Measurements from ENCODE around the gene FUS.

Gene FUS

GRCh38 chr16:31145398-31145990, 34.4 kb upstream of the FUS start:
- no peak for ATAC-seq
- TF ChIP-seq RARB (CRISPR knock-in tag; IDR thresholded peaks at IDR 0.05) (no peak), ISL1 (CRISPR knock-in tag; IDR thresholded peaks at IDR 0.05) (no peak), BACH2 (CRISPR knock-in tag; IDR thresholded peaks at IDR 0.05; ENCODE audit: borderline replicate concordance) (no peak), TOX (CRISPR knock-in tag; IDR thresholded peaks at IDR 0.05; ENCODE audit: borderline replicate concordance) (no peak), ZNF8 (CRISPR knock-in tag; IDR thresholded peaks at IDR 0.05) (no peak), PATZ1 (CRISPR knock-in tag; IDR thresholded peaks at IDR 0.05; ENCODE audit: borderline replicate concordance) (no peak)
- TF ChIP-seq, protein P1, sequence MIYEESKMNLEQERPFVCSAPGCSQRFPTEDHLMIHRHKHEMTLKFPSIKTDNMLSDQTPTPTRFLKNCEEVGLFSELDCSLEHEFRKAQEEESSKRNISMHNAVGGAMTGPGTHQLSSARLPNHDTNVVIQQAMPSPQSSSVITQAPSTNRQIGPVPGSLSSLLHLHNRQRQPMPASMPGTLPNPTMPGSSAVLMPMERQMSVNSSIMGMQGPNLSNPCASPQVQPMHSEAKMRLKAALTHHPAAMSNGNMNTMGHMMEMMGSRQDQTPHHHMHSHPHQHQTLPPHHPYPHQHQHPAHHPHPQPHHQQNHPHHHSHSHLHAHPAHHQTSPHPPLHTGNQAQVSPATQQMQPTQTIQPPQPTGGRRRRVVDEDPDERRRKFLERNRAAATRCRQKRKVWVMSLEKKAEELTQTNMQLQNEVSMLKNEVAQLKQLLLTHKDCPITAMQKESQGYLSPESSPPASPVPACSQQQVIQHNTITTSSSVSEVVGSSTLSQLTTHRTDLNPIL (CRISPR knock-in tag; IDR thresholded peaks at IDR 0.05; ENCODE audit: low read depth): no peak

DNA sequence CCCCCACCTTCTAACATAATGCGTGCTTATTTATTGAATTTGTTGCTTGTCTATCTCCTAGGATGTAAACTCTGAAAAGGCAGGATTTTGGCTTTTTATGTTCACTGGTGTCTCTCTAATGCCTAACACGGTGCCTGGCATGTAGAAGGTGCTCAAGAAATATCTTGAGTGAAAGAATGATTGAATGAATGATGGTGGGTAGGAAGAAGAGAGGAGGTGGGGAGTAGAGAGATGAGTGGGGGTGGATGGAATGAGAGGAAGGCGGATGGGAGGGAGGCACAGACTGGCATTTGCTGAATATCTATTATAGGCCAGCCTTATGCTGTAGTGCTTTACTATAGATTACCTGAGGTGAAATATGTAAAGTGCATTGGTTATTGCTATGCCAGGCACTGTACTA, 32.4 kb upstream of the FUS start:
- ATAC-seq: no peak
- TF ChIP-seq TOX (CRISPR knock-in tag; IDR thresholded peaks at IDR 0.05; ENCODE audit: borderline replicate concordance) (no peak), ZNF8 (CRISPR knock-in tag; IDR thresholded peaks at IDR 0.05) (no peak), ARNTL (CRISPR knock-in tag; IDR thresholded peaks at IDR 0.05; ENCODE audit: borderline replicate concordance, low read depth) (no peak), ZFP30 (CRISPR knock-in tag; IDR thresholded peaks at IDR 0.05) (no peak), OSR1 (CRISPR knock-in tag; IDR thresholded peaks at IDR 0.05) (no peak), SNAI2 (CRISPR knock-in tag; IDR thresholded peaks at IDR 0.05) (no peak), BACH2 (CRISPR knock-in tag; IDR thresholded peaks at IDR 0.05; ENCODE audit: borderline replicate concordance) (no peak), ESRRG (CRISPR knock-in tag; IDR thresholded peaks at IDR 0.05) (no peak), CSRNP3 (CRISPR knock-in tag; IDR thresholded peaks at IDR 0.05) (no peak), POU6F1 (CRISPR knock-in tag; IDR thresholded peaks at IDR 0.05; ENCODE audit: borderline replicate concordance, low read depth) (no peak)

- no peak for ATAC-seq
- TF ChIP-seq BACH2 (CRISPR knock-in tag; IDR thresholded peaks at IDR 0.05; ENCODE audit: borderline replicate concordance) (no peak), ZFP3 (CRISPR knock-in tag; IDR thresholded peaks at IDR 0.05) (no peak), RARB (CRISPR knock-in tag; IDR thresholded peaks at IDR 0.05) (no peak), PATZ1 (CRISPR knock-in tag; IDR thresholded peaks at IDR 0.05; ENCODE audit: borderline replicate concordance) (no peak), TCF4 (CRISPR knock-in tag; IDR thresholded peaks at IDR 0.05; ENCODE audit: borderline replicate concordance) (no peak), ZC3H10 (CRISPR knock-in tag; IDR thresholded peaks at IDR 0.05) (no peak), ISL1 (CRISPR knock-in tag; IDR thresholded peaks at IDR 0.05) (no peak), ARNTL (CRISPR knock-in tag; IDR thresholded peaks at IDR 0.05; ENCODE audit: borderline replicate concordance, low read depth) (no peak), ZFP30 (CRISPR knock-in tag; IDR thresholded peaks at IDR 0.05) (no peak), CSRNP3 (CRISPR knock-in tag; IDR thresholded peaks at IDR 0.05) (no peak)
Measured at GRCh38 chr16:31148281-31148728, 31.6 kb upstream of the FUS start.
